ENCODE measurements around the gene HBM. TPM values are rescaled to one million over a fixed set of nuclear protein-coding genes. Genes with fewer than 3 reads are reported as not detected.
A peak's percentile ranks its signal among the peaks of the same experiment; 100 is the strongest.

Gene HBM
- total RNA-seq, 3 donors from 2014 or later (not counting 1 experiment from before 2014, with no cell fraction given) = not detected

- peaks cover 10% of the 10 kb centered on the region for H3K36me3 ChIP-seq (ENCODE audit: control insufficient read depth, insufficient read depth, low read length)
- H3K9me3 ChIP-seq (ENCODE audit: control insufficient read depth, insufficient read depth, low read length) = no peaks in the 10 kb centered on the region
- peaks cover 29% of the 10 kb centered on the region for H3K4me1 ChIP-seq (ENCODE audit: control insufficient read depth, insufficient read depth, low read length)
- H3K27ac Mint-ChIP-seq = no peak overlapping the region
- H3K4me3 Mint-ChIP-seq = no peak overlapping the region
- H3K27me3 Mint-ChIP-seq (ENCODE audit: low read depth in 2 of 2) = no peaks in the 10 kb centered on the region
- intact Hi-C loops (cut with micrococcal nuclease) = no loop called here
- ATAC-seq = no peak
- peaks cover 21 to 23% of the 10 kb centered on the region in 2 donors for H3K4me1 Mint-ChIP-seq
- H3K4me3 ChIP-seq (ENCODE audit: low read length) = no peak overlapping the region
- no peaks in the 10 kb centered on the region for H3K27me3 ChIP-seq (ENCODE audit: control insufficient read depth, insufficient read depth, low read length)
- H3K9me3 Mint-ChIP-seq = no peaks in the 10 kb centered on the region
- 92% methylated on average over 2 of the region's 2 CpGs for WGBS (ENCODE audit: insufficient coverage)
- no peak for TF ChIP-seq CTCF (IDR thresholded peaks at IDR 0.05)
- H3K27ac ChIP-seq (ENCODE audit: low read length) = no peak overlapping the region
- H3K36me3 Mint-ChIP-seq = peaks cover 8% of the 10 kb centered on the region
- DNase-seq = no peak
Observed at GRCh38 chr16:118857-119256, 46.9 kb upstream of the HBM start.

GRCh38 chr16:119295-119694 is 46.5 kb upstream of the HBM start:
- ATAC-seq = no peak
- no peak for DNase-seq
- peaks cover 33% of the 10 kb centered on the region for H3K4me1 ChIP-seq (ENCODE audit: control insufficient read depth, insufficient read depth, low read length)
- H3K4me3 ChIP-seq (ENCODE audit: low read length) = no peak overlapping the region
- Mint-ChIP-seq H3K27ac (no peak overlapping the region), H3K27me3 (ENCODE audit: low read depth in 2 of 2) (no peaks in the 10 kb centered on the region), H3K4me1 (peaks cover 25 to 28% of the 10 kb centered on the region in 2 donors), H3K36me3 (peaks cover 3% of the 10 kb centered on the region), H3K4me3 (no peak overlapping the region), H3K9me3 (no peaks in the 10 kb centered on the region)
- no peak for TF ChIP-seq CTCF (IDR thresholded peaks at IDR 0.05)
- intact Hi-C loops (cut with micrococcal nuclease) = no loop called here
- H3K27me3 ChIP-seq (ENCODE audit: control insufficient read depth, insufficient read depth, low read length) = no peaks in the 10 kb centered on the region
- no peaks in the 10 kb centered on the region for H3K9me3 ChIP-seq (ENCODE audit: control insufficient read depth, insufficient read depth, low read length)
- WGBS (ENCODE audit: insufficient coverage) = 97% methylated on average over 5 of the region's 5 CpGs
- H3K27ac ChIP-seq (ENCODE audit: low read length) = no peak overlapping the region
- peaks cover 6% of the 10 kb centered on the region for H3K36me3 ChIP-seq (ENCODE audit: control insufficient read depth, insufficient read depth, low read length)

- no peak overlapping the region for H3K4me3 ChIP-seq (ENCODE audit: low read length)
- H3K27ac Mint-ChIP-seq = no peak overlapping the region
- no peaks in the 10 kb centered on the region for H3K27me3 Mint-ChIP-seq (ENCODE audit: low read depth in 2 of 2)
- DNase-seq (no peak), ATAC-seq (no peak)
- peaks cover 29 to 30% of the 10 kb centered on the region in 2 donors for H3K4me1 Mint-ChIP-seq
- H3K36me3 ChIP-seq (ENCODE audit: control insufficient read depth, insufficient read depth, low read length) = peaks cover 3% of the 10 kb centered on the region
- intact Hi-C loops (cut with micrococcal nuclease) = no loop called here
- no peaks in the 10 kb centered on the region for H3K9me3 Mint-ChIP-seq
- no peaks in the 10 kb centered on the region for H3K9me3 ChIP-seq (ENCODE audit: control insufficient read depth, insufficient read depth, low read length)
- H3K4me1 ChIP-seq (ENCODE audit: control insufficient read depth, insufficient read depth, low read length) = peaks cover 40% of the 10 kb centered on the region
- no peaks in the 10 kb centered on the region for H3K36me3 Mint-ChIP-seq
- 96% methylated on average over 2 of the region's 3 CpGs for WGBS (ENCODE audit: insufficient coverage)
- no peak overlapping the region for H3K27ac ChIP-seq (ENCODE audit: low read length)
- H3K27me3 ChIP-seq (ENCODE audit: control insufficient read depth, insufficient read depth, low read length) = no peaks in the 10 kb centered on the region
- no peak overlapping the region for H3K4me3 Mint-ChIP-seq
- TF ChIP-seq CTCF (IDR thresholded peaks at IDR 0.05) = no peak
Observed at GRCh38 chr16:119835-120491, 45.8 kb upstream of the HBM start.

GRCh38 chr16:120756-121155 is 45.0 kb upstream of the HBM start:
- Mint-ChIP-seq H3K4me1 (peaks cover 37 to 38% of the 10 kb centered on the region in 2 donors), H3K4me3 (no peak overlapping the region), H3K36me3 (no peaks in the 10 kb centered on the region), H3K27me3 (ENCODE audit: low read depth in 2 of 2) (no peaks in the 10 kb centered on the region), H3K9me3 (no peaks in the 10 kb centered on the region), H3K27ac (peak overlapping the region in 1 of 2 donors; percentile 47)
- Histone ChIP-seq H3K4me1 (ENCODE audit: control insufficient read depth, insufficient read depth, low read length) (peaks cover 48% of the 10 kb centered on the region), H3K27me3 (ENCODE audit: control insufficient read depth, insufficient read depth, low read length) (no peaks in the 10 kb centered on the region), H3K27ac (ENCODE audit: low read length) (no peak overlapping the region), H3K9me3 (ENCODE audit: control insufficient read depth, insufficient read depth, low read length) (no peaks in the 10 kb centered on the region), H3K4me3 (ENCODE audit: low read length) (no peak overlapping the region), H3K36me3 (ENCODE audit: control insufficient read depth, insufficient read depth, low read length) (peaks cover 3% of the 10 kb centered on the region)
- intact Hi-C loops (cut with micrococcal nuclease) = no loop called here
- WGBS (ENCODE audit: insufficient coverage) = 82% methylated on average over 2 of the region's 2 CpGs
- DNase-seq (no peak), ATAC-seq (no peak)
- TF ChIP-seq CTCF (IDR thresholded peaks at IDR 0.05) = no peak
